ENCODE results near the gene SUV39H2.
A peak's percentile ranks its signal among the peaks of the same experiment; 100 is the strongest.
"Not testable (repeated sequence)": the region's sequence is repeated elsewhere in the genome, so short reads cannot be mapped to it uniquely, and the experiment has no call there.

SUV39H2 gene

GRCh38 chr10:14936584-14936983 is 57.9 kb downstream of the SUV39H2 start:
- DNase-seq (ENCODE audit: low read depth), result no peak

GRCh38 chr10:14938971-14939370 is 60.3 kb downstream of the SUV39H2 start:
- not testable (repeated sequence) for DNase-seq (ENCODE audit: low read depth)

- not testable (repeated sequence) for DNase-seq (ENCODE audit: low read depth)
Measured at GRCh38 chr10:14942147-14942949, 63.7 kb downstream of the SUV39H2 start.

- not testable (repeated sequence) for DNase-seq (ENCODE audit: low read depth)
Measured at GRCh38 chr10:14942950-14943338, 64.3 kb downstream of the SUV39H2 start.

GRCh38 chr10:14945108-14945507 is 66.4 kb downstream of the SUV39H2 start:
- DNase-seq (ENCODE audit: low read depth), result no peak

- DNase-seq (ENCODE audit: low read depth), result no peak
Measured at GRCh38 chr10:14947268-14947667, 68.6 kb downstream of the SUV39H2 start.

GRCh38 chr10:14949291-14949690 is 70.6 kb downstream of the SUV39H2 start:
- DNase-seq (ENCODE audit: low read depth), result no peak

- DNase-seq (ENCODE audit: low read depth), result no peak
Measured at GRCh38 chr10:14952851-14953423, 74.3 kb downstream of the SUV39H2 start.

- peak; percentile 57 for DNase-seq (ENCODE audit: low read depth)
Measured at GRCh38 chr10:14953424-14954000, 74.8 kb downstream of the SUV39H2 start.

Measured in stromal cell of bone marrow (primary cell).